HG02852 (cell line): ENCODE measurements around the gene KRTAP6-1.

Experiments used
- ATAC-seq: cut with Tn5 transposase; IDR thresholded peaks from one replicate; pipeline ENCODE4 v1.9.1; 2021; ENCODE audit warnings: mild to moderate bottlenecking, moderate library complexity; ENCODE audit not compliant: unreplicated experiment

Gene KRTAP6-1, protein sequence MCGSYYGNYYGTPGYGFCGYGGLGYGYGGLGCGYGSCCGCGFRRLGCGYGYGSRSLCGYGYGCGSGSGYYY

DNA sequence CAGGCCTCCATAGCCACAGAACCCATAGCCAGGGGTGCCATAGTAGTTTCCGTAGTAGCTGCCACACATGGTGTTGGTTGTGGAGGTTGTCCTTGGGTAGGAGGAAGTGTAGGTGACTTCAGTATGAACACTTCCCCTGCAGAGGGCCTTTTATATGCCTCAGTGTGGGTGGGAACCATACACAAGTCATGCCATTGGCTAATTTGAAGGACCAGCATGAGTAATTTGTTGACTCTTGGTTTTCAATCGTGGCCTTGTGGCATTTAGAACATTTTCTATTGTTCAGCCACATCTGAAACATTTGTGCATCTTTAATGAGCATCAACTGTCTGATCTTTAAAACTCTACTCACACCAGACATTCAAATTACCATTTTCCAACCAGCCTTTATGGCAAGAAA is at the start of gene KRTAP6-1:
Gene KRTAP6-1, minus strand, starts transcription at position 95 of the 400 bp plus-strand sequence. Its CDS starts 26 bp downstream, at position 69.
- no peak for ATAC-seq

DNA sequence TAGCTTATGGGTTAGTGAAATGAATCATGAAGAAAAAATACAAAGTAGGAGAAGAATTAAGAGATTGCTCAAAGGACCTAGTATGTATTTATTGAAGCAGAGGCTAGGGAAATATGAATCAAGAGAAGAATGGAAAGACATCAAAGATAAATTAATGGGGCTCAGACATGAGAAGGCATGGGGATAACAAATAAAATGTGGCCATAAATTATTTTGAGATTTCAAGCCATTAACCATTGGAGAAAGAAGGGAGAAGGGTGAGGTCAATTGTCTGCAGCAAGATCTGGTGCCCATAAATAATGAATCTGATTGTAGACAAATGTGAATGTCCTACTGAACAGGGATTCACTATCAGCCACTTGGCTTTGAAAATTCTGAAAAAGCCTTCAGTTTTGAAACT is 39.2 kb upstream of the KRTAP6-1 start:
- no peak for ATAC-seq

DNA sequence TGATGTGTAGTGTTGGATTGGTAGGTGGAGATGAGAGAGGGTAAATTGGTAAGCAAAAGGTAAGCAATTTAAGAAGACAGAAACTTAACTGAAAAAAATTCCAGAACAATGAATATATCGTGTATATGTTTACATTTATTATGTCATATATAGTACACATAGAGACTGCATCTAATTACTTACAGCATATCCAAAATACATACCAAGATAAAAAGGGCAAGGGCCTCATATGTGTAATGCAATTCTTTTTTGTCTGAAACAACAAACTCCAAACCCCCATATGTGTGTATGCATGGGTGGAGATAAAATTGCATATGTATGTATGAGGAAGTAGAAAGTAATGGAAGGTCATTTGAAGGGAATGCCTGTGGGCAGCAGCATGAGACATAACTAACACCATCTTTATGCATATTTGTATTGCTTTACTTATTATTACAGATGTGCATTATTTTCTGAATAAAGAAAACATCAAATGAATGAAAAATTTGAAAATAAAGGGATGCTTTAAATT is 33.2 kb upstream of the KRTAP6-1 start:
- no peak for ATAC-seq

DNA sequence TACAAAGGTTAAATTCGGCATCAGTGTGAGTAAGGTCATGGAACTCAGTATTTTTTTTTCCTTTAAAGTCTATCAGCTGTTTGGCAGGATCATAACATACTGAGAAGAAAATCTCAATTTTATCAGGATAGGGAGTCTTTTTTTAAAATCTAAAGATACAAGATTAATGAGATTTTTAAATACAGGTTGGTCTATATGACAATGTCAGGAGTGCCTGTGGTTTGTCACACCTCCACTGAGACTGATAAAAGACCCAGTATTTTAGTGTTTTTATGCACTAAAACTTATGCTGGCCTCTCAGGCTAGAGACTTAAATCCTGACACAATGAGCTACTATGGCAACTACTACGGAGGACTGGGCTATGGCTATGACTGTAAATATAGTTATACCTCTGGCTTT is 28.8 kb upstream of the KRTAP6-1 start, which contains the start of gene KRTAP20-3:
Gene KRTAP20-3, plus strand, starts transcription at position 301 of the 400 bp plus-strand sequence.
- no peak for ATAC-seq

DNA sequence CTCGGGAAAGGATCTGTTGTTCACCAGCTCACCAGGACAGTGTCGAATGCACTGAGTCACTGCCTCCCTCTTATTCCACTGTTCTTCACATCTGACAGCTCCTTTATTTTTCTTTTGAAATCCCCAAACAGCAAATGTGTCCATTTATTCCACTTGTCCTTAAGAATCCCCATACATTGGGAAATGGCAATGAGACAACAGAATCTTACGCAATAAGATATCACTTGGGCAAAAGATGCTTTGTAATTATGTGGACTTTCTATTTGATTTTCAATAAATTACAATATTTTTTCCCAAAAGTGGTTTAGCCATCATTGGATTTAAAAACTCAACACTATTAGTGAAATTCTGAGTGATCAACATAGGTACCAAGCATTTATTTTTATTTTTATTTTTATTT is 25.0 kb upstream of the KRTAP6-1 start:
- no peak for ATAC-seq

DNA sequence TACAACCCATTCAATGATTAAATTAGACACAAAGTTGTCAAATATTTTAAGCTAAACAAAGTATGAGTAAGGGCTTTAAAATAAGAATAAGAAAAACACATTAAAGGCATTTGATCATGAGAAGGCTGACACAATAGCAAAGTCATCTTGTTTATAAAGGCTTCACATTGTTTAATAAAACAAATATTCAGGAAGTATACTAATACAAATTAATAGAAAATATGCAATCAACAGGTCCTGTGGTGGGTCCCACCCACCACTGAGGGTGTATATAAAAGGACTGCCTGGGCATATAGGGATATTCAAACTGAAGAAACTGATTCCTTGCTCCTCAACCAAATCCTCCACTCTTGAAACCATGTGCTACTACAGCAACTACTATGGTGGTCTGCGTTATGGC is 21.2 kb upstream of the KRTAP6-1 start, which contains the start of gene KRTAP20-2:
Gene KRTAP20-2, plus strand, starts transcription at position 301 of the 400 bp plus-strand sequence. Its CDS starts 58 bp downstream, at position 359.
- ATAC-seq, result no peak

DNA sequence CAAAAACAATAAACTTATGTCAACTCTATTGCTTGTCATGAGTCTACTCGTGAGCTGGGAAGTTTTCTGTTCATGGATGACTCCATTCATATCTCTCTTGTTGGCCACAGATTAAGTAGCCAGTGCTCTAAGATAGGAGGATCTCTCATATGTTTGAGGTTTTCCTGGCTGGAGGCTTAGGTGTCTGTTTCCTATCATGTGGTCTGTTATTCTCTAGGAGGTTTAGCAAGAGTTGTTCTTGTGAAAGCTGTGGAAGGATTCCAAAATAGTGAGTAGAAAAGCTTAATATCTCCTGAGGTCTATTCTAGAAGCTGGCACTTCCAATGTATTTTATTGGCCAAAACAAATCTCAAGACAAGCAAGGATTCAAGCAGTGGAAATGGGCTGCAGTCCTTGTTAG is 15.5 kb upstream of the KRTAP6-1 start:
- no peak for ATAC-seq

DNA sequence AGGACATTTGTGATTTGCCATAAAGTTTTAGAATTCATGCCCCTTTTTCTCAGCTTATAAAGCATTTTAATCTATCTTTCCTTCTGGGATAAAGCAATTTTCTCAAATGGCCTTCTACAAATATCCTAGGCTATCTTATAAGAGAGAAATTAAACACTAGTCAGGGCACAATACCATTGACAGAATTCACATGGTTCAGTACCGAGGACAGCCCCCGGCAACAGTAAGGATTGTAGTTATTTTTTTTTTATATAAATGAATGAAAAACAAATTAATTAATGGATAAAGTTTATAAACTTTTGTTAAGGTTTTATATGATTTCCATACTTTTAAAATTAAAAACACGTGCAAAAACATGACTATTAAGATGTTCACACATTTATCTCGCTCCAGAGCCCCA is 14.4 kb upstream of the KRTAP6-1 start:
- no peak for ATAC-seq

DNA sequence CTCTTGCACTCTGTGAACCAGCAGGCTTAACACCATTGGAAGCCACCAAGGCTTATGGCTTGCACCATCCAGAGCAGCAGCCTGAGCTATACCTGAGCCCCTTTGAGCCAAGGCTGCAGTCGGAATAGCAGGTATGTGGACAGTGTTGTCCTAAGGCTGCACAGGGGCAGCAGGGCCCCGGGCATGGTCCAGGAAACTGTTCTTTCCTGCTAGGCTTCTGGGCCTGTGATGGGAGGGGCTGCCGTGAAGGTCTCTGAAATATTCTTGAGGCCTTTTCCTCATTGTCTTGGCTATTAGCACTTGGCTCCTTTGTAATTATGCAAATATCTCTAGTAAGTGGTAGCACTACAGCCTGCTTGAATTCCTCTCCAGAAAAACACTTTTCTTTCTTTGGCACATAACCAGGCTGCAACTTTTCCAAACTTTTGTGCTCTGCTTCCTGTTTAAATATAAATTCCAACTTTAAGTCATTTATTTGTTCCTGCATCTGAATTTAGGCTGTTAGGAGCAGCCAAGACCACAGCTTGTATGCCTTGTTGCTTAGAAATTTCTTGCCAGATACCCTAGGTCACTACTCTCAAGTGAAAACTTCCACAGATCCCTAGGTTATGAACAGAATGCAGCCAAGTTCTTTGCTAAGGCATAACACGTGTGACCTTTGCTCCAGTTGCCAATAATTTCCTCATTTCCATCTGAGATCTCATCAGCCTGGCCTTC is 11.9 kb upstream of the KRTAP6-1 start:
- ATAC-seq, result no peak

DNA sequence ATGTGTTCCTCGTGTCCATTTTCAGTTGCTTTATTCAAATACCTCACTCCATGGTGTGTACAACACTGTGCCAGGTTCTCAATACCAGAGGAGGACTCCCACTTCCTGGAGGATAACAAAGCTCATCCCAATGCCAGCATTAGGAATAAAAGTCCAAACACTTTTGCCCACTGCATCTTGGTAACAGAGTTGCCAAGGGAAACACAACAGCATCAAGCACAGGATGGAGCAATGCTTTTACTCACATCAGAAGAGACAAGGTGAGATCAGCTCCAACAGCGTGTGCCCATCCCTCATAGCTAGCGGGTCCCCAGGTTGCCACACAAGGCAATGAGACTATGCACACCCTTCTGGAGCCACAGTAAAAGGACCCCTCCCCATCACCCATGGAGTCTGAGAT is 9.6 kb upstream of the KRTAP6-1 start:
- ATAC-seq, result no peak

DNA sequence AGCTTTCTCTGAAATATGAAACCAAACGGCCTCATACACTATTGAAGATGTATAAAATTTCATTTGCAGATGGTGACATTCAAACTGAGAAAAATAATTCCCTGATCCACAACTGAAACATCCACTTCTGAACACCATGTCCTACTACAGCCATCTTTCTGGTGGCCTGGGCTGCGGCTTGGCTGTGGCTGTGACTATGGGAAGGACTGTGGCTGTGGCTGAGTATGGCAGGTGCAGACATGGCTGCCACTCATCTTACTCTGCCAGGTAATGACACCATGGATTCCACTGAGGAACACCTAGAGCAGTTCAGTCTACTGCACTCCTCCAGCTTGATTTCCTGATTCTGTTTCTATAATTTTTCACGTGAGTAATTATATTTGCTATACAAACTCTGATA is 6.8 kb upstream of the KRTAP6-1 start, which contains the start of gene KRTAP20-4:
Gene KRTAP20-4, plus strand, starts transcription at position 106 of the 400 bp plus-strand sequence.
- ATAC-seq, result no peak

DNA sequence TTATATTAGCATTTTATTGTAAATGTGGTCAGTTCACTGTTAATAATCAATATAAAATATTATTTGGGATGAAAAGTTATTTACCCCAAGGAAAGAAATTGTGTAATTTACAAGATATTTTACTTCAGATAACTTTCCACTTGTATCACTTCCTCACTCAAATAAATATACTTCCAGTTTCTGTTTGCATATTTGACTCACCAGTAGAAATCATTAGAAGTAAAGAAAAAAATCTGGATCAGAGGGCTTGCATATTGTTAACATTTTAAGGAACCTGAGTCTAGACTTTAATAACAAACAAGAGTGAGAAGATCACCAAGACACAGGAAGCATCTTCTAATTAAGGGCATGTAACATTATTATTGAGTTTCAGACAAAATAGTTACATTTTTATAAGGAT is 6.3 kb upstream of the KRTAP6-1 start:
- ATAC-seq, result no peak

DNA sequence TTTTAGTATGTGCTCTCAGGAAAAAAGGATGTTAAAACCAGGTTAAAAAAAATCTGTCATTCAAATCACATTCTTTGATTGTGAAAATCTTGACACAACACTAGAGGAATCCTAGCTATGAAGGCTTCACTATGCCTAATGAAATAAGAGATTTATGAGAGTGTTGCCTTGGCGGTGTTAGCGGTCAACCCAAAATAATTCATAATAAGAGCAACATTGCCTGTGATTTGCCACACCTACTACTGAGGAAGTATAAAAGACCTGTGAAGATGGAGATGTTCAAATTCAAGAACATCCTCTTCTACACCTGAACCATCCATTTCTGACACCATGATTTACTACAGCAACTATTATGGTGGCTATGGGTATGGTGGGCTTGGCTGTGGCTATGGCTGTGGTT is 2.4 kb upstream of the KRTAP6-1 start, which contains the start of gene KRTAP20-1:
Gene KRTAP20-1, plus strand, starts transcription at position 301 of the 400 bp plus-strand sequence. Its CDS starts 30 bp downstream, at position 331.
- no peak for ATAC-seq

DNA sequence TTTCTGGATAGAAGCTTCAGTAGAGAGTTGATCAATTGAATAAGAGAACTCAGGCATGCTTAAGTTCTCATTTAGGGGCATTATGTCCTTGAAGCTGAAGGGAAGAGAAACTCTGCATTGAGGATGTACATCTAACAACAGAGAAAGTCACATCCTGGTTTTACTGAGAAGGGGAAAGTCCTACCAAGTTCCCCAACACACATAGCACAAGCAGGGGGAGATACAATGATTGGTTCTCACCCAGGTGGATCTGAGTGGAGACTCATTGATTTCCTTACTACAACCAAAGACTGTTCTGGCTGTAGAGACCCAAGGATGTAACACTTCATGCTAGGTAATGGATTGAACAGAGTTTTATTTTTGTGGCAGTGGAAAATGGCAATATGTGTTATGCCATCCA is 1.5 kb upstream of the KRTAP6-1 start:
- ATAC-seq, result no peak

DNA sequence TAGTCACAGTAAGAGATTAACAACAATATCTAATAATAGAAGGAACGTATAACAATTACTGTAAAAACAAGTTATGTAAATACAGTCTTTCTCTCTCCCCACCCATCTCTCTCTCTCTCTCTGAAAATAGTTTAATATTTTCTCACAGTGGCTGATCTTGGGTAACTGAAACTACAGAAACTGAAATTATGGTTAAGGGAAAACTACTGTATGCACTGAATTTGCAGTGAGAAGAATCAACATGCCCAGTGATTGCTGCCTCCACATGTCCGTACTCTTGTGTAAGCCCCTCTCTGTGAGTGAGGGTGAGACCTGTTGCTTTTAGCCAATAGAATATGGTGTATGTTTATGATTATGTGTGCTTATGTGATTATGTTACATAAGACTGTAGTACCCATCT is 1.6 kb downstream of the KRTAP6-1 start:
- ATAC-seq, result no peak

DNA sequence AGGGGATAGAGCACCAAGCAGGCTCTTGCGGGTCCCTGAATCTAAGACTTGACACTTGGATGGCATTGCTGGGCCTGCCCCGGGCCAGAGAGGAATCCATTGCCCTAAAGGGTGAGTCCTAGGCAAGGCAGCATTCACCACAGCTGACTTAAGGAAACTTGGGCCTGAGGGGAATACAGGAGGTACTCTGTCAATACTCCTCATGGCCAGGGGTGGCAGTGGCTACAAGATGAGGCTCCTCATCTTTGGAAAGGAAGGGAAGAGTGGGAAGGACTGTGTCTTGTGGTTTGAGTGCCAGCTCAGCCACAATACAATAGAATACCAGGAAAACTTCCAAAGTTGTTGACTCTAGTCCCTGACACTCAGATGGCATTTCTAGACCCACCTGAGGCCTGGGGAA is 7.8 kb downstream of the KRTAP6-1 start:
- no peak for ATAC-seq

DNA sequence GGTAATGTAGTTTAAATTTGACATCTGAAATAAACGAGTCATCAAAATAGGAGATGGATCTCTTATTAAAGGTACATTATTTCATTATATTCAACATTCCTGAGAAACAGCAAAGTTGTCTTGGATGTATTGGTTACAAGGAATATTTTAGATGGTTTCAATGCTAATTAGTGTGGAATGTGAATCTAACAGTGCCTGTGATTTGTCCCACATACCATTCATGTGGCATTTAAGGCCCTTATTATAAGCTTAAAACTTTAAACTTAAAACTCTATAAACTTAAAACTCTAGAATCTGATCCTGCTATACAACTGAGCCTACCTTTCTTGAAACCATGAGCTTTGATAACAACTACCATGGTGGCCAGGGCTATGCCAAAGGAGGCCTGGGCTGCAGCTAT is 12.9 kb downstream of the KRTAP6-1 start, which contains the start of gene KRTAP22-1:
Gene KRTAP22-1, plus strand, starts transcription at position 301 of the 400 bp plus-strand sequence.
- no peak for ATAC-seq

DNA sequence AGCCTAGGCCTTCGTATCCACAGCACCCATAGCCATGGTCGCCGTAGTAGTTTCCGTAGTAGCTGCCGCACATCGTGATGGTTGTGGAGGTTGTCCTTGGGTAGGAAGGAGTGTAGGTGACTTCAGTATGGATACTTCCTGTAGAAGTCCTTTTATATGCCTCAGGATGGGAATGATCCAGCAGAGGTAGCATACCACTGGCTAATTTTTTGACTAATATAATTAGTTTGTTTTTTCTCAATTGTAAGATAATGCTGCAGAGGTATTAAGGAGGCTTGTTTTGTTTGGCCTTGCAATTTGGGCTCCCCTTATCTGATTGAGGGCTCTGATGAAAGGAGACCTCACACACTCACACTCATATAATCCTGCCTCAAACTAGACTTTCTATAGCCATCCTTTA is 14.9 kb downstream of the KRTAP6-1 start, which contains the start of gene KRTAP6-2:
Gene KRTAP6-2, minus strand, starts transcription at position 101 of the 400 bp plus-strand sequence. Its CDS starts 28 bp downstream, at position 73.
- no peak for ATAC-seq

DNA sequence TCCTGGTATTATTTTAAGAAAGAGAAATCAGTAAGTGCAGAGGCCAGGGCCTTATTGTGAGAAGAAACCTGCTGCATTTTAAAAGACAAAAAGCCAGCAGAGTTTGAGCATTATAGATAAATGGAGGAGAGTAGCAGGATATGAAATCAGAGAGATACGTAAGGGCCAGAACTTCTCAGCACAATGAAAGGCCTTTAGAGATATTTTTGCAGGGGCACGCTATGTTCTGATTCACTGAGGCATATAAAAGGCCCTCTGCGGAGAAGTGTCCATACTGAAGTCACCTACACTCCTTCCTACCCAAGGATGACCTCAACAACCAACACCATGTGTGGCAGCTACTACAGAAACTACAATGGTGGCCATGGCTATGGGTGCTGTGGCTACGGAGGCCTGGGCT is 21.6 kb downstream of the KRTAP6-1 start, which contains the start of gene KRTAP6-3:
Gene KRTAP6-3, plus strand, starts transcription at position 301 of the 400 bp plus-strand sequence. Its CDS starts 6 bp downstream, at position 307.
- no peak for ATAC-seq

DNA sequence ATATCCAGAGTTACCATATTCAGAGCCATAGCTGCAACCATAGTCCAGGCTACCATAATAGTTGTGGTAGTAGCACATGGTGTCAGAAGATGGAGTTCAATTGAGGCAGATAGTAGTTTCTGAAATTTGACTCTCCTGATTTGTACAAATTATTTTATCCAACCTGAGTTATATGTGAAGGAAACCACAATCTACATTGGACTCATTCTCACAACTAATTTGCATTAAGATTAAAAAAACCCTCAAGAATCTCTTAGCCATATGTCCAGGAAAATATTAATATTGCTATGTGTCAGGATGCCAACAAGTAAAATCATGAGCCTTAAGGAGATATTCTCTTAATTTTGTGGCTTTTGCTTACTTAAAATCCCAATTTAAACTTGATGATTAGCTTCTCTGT is 23.4 kb downstream of the KRTAP6-1 start, which contains the start of gene KRTAP22-2:
Gene KRTAP22-2, minus strand, starts transcription at position 101 of the 400 bp plus-strand sequence.
- no peak for ATAC-seq

DNA sequence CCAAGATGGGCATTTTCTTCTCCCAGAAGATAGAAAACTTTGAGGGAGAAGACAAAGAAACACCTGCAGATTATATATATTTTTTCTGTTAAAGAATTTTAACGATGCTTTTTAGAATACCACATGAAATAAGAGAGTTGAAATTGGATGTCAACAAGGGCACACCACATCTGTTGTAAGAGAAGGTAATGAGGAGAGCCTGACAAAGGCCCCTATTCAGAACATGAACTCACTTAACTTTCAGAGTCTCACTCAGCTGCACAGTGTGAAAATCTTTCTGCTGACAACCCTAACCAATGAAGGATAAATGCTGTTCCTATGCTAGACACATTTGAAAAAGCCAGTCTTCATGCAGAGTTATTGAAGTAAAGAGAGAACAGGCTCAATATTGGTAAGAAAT is 30.9 kb downstream of the KRTAP6-1 start:
- ATAC-seq, result no peak

DNA sequence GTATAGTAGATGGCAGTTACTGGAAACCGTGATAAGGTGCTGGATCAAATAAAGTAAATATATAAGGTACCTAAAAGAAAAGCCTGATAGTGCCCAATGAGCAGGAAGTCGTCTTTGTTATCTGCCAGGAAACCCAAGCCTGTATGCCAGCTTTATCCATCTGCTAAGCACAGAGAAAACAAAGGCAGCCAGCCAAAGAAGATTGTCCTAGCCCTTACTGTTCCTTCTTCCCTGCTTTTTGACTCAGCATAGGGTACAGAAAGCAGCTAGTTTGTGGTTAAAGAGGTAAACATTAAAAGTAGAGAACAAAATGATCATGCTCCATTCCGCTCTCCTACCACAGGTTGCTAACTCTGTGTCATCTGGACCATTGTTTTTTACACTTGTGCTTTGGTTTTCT is 33.6 kb downstream of the KRTAP6-1 start:
- ATAC-seq, result no peak
